Eye (tissue), 1 donor: ENCODE data around the gene DMD.
A peak's percentile ranks its signal among the peaks of the same experiment; 100 is the strongest.
"Not testable (repeated sequence)": the region's sequence is repeated elsewhere in the genome, so short reads cannot be mapped to it uniquely, and the experiment has no call there.

Experiments
- DNase-seq: peaks from one replicate; pipeline ENCODE4 v3.0.0-alpha.2; 2015

DMD gene

DNA sequence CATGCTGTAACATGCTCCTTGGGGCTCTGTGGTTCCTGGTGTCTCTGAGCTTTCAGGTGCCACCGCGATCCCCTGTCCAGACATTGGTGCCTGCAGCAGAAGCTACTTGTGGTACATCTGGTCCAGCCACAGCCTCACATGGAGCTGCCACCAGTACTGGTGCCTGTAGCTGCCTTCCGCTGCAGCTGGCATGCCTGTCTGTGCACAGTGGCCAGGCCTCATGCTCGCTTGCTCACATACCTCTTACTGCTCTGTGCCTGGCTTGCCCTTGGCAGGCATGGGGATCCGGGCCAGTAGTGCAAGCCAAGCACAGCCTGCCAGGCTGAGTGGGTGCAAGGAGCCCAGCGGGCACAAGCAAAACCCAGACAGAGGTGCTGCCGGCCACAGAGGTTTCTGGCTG, 618.6 kb downstream of the DMD start:
- no peak for DNase-seq

DNA sequence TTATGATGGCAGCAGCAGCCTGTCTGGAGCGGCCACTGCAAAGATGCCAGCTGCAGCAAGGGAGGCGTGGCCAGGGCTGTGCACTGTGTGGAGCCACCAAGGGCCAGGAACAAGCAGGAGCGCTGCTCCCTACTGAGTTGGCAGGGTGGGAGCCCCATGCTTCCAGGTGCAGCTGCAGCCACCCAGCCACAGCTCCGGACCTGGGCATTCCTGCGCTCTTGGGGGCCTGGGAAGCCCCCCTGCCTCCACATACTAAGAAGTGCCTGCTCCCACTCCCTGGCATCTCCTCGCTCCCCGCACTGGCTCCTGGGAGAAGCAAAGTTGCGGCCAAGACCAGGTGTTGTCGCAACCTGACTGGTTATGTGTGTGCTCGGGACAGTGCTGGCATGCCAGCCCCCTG, 619.8 kb downstream of the DMD start:
- DNase-seq, result no peak

DNA sequence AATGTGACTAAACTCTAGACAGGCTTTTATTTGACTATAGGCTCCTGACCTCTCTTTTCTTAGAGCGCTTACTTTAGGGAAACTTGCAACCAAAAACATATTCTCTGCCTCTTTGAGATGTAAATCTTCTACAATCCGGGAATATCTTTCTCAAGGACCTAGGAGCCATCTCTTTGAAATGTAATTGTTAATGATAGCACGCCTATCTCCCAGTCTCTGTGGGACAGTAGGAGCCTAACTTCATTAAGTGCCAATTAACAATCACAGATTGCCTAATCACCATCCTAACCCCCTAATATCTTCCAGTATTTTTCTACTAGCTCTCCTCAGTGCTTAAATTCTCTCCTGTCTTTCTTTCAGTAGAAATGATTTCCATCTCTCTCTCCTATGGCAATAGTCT, 628.6 kb downstream of the DMD start:
- no peak for DNase-seq

DNA sequence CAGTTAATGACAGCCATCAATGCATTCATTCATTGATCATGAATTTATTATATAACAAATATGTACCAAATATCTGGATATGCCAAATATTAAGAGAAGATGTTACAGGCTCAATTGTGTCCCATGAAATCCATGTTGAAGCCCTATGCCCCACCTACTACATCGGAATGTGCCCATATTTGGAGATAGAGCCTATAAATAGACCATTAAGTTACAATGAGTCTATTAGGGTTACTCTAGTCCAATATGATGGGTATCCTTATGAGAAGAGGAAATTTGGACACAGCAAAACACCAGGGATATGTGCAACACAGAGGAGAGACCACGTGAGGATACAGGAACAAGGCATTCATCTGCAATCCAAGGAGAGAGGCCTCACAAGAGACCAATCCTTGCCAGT, 634.5 kb downstream of the DMD start:
- DNase-seq, result no peak

DNA sequence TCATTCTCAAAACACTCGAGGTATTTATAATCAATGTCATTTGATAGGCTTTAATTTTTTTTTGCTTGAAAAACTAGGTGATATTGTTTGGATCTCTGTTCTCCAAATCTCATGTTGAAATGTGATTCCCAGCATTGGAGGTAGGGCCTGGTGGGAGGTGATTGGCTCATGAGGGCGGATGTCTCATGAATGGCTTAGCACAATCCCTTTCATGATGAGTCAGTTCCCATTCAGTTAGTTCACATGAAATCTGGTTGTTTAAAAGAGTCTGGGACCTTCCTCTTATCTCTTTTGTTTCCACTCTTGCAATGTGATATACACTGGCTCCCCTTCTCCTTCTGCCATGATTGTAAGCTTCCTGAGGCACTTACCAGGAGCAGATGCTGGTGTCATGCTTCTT, 638.7 kb downstream of the DMD start:
- no peak for DNase-seq

DNA sequence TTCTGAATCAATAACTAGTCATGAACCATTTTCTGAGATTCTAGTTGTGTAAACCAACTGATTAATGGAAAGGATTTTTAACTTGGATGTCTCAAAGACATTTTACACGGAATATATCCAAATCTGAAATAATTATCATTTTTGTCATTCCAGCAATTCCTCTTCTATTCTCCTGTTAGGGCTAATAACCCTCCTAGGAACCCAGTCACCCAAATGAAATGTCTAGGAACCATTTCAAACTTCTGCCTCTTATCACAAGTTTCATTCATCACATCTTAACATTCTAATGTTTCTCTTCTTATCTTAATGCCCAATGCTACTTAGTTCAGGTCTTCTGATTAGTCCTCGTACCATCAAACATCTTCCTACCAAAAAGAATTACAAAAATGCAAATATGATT, 639.8 kb downstream of the DMD start:
- DNase-seq, result no peak

DNA sequence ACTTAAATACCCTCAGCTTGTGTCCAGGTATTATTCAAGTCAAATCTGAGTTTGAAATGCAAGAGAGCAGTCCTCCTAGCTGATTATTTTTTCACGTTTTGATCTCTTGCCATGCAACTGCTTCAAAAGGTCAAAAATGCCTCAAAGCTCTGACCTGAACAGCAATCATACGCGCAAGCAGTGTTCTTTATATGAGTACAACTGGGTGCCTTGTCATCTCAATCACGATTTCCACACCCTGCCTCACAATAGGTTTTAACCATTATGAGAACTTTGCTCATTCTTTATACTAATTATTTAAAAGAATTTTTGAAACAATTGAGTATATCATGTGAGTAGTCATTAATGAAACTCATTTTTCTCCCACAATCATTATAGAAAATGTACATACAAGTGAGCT, 649.1 kb downstream of the DMD start:
- no peak for DNase-seq

DNA sequence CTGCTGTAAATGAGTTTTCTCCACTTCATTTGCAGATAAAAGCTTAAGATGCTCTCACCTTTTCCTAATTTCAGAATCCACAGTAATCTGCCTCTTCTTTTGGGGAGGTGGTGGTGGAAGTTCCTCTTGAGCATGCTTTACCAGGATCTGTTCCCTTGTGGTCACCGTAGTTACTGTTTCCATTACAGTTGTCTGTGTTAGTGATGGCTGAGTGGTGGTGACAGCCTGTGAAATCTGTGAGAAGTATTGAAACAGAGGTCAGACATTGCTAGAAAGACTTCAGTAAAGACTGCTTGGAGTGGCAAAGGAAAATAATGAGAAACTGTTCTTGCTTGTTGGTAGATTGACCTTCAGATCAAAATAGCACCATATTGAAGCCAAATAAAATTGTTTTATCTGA, 666.2 kb downstream of the DMD start:
- peak; percentile 67 for DNase-seq

DNA sequence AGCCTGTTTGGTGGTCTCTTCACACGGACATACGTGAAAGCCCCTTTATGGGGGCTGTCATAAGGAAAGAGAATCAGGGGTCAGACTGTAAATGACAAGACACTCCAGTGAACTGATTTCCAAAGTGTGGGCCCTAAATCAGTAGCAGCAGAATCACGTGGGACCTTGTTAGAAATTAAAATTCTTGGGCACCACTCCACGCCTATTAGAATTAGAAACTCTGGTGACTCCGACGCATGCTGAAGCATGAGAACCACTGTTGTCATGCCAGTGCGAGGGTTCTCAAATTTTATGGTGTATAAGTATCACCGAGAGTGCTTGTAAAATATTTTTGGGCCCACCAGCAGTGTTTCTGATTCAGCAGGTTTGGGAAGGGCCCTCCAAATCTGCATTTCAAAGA, 672.8 kb downstream of the DMD start:
- no peak for DNase-seq

DNA sequence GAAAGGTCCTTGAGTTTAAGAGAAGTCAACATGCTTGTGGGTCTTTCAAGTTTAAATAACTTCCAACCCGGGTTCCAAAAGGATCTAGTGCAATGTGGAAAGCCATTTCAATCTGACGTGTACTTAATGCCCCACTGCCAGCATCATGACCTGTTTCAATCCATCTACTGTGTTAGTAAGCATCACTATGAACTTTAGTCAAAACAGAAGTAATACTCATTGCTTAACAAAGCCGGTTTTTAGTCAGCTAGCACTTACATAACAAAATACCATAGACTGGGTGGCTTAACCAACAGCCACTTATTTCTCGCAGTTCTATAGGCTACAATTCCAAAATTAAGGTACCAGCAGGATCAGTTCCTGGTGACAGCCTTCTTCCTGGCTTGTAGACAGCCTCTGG, 677.5 kb downstream of the DMD start:
- DNase-seq, result no peak

DNA sequence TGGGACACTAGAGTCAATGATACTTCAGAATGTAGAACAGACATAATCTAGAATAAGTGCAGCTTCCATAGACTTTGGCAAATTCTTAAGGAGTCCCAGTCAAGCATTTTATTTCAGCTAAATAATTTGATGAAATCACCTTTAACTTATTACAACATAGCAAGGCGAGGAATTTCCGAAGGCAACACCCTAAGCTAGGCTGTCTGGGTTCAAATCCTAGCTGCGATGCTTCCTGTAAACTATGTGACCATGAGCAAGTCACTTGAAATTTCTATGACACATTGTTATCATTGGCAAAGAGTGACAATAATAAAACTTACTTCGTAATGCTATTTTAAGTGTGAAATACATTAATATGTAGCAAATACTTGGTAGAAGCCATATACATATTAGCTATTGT, 679.1 kb downstream of the DMD start:
- no peak for DNase-seq

DNA sequence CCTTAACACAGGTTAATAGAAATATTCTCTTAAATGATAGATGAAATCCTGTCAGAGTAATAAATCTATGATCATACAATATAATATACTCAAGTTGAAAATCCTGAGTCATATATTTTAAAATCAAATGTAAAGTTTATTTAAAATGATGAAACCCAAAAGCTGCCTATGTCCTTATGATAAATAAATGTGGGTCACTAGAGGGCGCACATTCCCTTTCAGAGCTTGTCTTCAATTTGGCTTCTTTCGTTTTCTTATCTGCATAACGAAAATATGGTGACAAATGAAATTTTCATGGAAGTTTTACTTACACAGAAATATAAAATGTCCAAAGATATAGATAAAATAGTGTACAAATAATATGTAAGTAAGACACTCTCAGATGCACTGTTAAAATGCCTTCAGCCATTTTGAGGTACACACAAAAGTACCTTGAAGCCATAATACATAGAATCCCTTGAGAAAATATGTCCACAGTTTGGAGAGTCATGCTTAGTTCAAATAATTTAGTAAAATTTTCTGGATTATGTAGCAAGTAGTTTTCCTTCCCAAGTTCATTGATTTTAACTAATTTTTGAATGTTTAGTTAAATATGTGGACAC, 680.4 kb downstream of the DMD start:
- peak; percentile 73 for DNase-seq

DNA sequence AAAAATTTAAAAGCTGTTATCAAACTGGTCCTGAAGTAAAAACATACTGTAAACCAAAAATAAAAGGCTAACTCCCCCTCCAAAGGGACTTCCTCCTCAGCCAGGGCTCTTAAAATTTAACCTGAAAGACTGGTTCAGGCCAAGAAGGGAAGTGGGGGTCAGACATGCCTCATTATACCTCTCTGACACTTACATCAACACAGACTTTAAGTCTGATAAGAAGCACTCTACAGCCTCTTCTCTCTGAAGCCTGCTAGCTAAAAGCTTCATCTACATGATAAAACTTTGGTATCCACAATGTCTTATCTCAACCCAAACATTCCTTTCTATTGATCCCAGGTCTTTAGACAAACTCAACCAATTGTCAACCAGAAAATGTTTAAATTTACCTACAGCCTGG, 682.9 kb downstream of the DMD start:
- not testable (repeated sequence) for DNase-seq

DNA sequence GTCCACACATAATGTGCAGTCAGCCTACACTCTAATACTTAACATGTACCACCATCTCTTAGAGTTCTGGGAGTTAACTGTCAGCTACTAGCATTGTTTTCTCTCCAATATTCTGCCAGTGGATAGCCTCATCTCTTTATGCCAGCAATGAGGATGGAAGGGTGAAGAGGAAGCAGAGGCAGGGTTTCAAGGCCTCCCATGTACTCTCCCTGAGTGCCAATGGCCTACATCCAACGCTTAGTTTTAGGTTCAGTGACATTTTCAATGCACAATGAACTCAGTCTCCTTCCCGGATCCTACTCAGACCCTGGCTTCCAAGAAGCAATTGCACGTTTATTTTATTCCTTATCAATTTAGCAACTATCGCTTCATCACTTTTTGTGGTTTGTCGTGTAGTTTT, 686.1 kb downstream of the DMD start:
- no peak for DNase-seq

DNA sequence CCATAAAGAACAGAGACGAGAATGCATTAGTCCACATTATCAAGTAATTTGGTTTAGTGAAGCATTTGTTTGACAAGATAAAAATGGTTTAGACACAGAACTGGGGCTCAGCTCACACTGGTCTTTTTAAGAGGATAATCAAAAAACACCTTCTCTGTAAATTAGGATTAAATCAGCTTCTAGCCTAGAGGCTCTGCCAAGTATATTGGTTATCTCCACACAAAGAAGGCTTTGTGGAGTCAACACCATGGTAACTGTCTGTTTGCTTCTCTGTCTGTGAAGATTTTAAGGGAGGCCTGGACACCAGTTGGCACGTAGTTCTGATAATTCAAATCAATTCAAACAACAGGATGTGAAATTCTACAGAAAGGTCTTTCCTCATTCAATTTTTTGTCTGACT, 687.0 kb downstream of the DMD start:
- no peak for DNase-seq

DNA sequence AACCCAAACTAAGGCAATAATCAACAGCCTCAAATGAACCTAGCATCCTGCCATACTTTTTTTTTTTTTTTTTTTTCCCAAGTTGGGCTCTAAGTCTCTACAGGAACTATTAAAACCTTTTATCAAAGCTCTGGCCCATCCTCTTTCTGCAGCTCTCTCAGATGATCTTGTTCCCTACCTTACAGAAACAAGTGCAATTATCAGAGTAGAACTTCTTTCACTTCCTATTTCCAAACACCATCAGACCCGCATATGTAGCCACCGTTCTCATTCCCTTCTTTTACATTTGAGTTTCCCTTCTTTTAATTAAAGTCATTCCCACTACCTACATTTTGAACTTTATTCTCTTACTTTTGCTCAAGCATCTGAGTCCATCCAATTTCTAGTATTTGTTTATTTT, 690.6 kb downstream of the DMD start:
- no peak for DNase-seq

DNA sequence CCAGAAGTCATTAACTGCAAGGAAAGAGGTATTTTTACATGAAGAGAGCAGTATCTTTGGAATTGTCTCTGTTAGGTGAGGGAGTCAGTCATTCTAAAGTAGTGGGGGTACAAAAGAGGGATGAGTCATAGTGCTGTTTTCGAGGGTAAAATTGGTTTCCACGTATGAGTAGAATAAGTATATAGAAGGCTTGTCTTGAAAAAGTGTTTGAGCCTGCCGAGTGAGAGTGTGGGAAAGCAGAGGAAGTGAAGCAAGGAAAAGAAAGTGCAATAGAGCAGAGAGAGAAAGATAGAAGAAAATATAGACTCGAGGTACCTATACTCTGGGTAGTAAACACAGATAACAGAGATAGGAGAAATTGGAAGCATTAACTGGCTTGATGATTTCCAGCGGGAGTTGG, 696.4 kb downstream of the DMD start:
- DNase-seq, result no peak

DNA sequence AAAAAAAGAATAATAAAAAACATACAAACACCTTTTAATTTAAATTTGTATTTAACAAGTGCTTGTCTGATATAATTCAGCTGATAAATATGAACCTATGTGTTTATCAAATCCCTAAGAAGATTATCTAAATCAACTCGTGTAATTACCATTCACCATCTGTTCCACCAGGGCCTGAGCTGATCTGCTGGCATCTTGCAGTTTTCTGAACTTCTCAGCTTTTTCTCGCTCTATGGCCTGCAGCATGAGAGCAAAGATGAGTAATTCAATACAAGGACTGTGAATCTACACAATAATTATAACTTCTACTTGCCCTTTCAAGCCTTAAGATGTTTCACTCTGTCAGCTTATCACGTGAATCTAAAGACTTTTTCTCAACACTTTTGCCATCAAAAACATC, 709.7 kb downstream of the DMD start:
- no peak for DNase-seq

DNA sequence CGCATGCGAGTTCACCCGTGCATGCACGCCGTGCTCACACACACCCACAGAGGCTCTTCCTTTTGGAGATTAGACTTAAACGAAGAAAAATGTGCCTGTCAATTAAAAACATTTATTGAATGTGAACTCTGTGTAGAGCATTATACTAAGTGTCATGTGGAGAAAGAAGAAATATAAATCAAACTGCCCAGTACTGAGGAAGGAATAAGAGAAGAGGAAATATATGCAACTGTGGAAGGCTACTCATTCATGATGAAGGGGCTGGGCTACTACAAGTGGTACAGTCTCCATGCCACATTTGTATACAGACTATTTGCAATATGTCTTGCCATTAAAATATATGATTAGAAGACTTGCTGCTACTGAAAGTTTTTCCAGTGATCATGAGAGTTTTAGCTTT, 714.7 kb downstream of the DMD start:
- no peak for DNase-seq

DNA sequence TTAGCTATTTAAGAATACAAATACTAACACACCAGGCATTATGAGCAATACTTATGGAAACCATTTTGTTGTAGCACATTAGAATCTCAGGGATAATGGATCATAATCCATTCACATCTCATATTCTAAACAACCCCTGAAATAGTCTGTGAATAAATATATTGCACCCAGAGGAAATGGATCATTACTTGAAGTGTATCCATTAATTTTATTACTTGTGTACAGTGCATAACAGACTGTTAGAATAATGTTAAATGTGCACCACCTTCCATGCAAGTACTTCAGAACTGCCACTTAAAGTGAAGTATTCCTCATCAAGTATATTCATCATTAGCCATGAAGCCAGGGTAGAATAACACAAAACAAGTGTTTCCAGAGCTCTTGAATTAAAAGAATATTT, 715.5 kb downstream of the DMD start:
- no peak for DNase-seq

DNA sequence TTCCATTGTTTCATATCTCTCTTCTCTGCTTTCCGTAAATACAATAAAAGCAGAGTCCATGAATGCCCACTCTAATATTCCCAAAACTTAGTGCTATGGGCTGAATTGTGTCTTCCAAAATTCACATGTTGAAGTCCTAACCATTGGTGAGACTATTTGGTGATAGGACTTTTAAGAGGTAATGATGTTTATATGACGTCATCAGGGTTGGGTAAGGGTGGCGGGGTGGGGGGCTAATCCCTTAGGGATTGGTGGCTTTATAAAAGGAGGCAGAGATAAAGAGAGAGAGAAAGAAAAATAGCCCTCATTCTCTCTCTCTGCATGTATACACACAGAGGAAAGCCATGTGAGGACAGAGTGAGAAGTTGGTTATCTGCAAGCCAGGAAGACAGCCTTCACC, 722.2 kb downstream of the DMD start:
- DNase-seq, result no peak

DNA sequence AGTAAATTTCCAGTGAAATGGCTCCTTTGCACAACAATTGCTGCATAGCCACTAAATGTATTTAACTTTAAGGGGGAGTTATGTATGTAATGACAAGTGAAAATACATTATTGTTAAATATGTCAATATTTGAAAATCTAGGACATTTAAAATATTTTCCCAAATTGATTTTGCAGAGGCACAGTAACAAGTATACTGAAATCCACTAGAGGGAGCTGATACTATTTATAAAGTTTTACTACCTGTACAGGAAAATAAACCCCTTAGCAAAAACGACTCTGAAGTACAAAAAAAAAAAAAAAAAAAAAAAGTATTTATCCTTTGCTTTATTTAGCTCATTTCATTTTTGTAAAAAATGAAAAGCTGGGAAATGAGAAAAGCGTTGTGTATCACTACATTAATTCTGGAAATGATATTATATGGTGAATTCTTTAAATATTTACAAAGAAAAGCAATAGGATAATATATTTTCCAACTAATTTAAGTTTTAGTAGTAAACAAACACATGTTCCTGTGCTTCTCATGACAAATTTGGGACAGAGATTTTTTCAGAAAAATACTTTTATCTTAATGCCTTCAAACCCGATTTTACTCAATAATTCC, 727.7 kb downstream of the DMD start:
- DNase-seq, result no peak

DNA sequence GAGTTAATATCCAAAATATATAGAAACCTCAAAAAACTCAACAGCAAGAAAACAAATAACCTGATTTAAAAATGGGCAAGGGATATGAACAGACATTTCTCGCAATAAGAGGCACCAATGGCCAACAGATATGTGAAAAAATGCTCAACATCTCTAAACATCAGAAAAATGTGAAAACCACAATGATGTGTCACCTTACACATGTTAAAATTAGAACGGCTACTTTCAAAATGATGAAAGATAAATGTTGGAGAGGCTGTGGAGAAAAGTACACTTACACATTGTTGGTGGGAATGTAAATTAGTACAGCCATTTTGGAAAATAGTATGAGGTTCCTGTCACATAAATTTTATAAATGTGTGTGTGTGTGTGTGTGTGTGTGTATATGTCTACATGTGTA, 731.3 kb downstream of the DMD start:
- no peak for DNase-seq

DNA sequence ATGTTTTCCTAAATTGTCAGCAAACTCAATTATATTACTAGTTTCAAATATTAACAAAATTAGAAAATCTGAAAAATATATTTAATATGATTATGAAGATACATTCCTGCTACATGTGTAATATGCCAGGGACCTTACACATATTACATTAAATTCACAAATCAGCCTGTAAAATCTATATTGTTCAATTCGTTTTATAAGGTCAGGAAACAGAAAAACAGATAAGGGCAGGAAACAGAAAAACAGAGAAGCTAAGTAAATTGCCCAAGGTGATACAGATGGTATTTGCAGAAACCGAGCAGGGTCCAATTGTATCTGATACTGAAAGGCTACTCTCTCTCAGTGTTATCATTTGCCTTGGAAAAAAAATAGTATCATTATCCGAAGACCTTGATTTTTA, 739.0 kb downstream of the DMD start:
- DNase-seq, result no peak

DNA sequence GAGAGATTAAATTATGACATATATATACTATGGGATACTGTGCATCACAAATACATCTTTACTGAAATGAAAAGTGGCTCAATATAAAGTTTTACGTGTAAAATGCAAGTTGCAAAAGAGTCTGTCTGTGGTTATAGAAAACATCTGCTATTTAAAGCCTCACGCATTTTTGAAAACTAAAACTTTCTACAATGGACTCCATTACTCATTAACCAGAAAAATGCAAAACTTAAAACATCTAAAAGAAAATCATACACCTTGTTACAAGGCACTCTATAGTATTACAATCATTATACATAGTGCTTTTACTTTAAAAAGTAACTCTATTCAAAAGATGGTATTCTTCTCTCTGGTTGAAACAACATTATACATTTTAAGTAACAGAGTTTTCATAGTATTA, 755.6 kb downstream of the DMD start:
- DNase-seq, result no peak
